T-helper 1 cell treated with Interleukin-12 subunit alpha and Interleukin-12 subunit beta and Interleukin-4 antibody, amounts not matched to agents 30 μg/mL and 1 μg/mL, for 36 hours (primary cell): ENCODE measurements around the gene MRPL38.

Source experiments
- H3K27ac Mint-ChIP-seq: one replicate; pipeline ENCODE4 v1.8.0; 2021; ENCODE audit warnings: mild to moderate bottlenecking, mixed read lengths
- H3K27me3 Mint-ChIP-seq: one replicate; pipeline ENCODE4 v1.8.0; 2021; ENCODE audit warnings: low read depth, mixed read lengths
- H3K36me3 Mint-ChIP-seq: one replicate; pipeline ENCODE4 v1.8.0; 2021; ENCODE audit warnings: low read depth, mixed read lengths
- H3K4me1 Mint-ChIP-seq: one replicate; pipeline ENCODE4 v1.8.0; 2021; ENCODE audit warnings: low read depth, mixed read lengths
- H3K4me3 Mint-ChIP-seq: one replicate; pipeline ENCODE4 v1.8.0; 2021; ENCODE audit warnings: mild to moderate bottlenecking, moderate library complexity, mixed read lengths
- H3K9me3 Mint-ChIP-seq: one replicate; pipeline ENCODE4 v1.8.0; 2021; ENCODE audit warnings: mixed read lengths

The MRPL38 gene

GRCh38 chr17:75925912-75926311 lies 21.2 kb upstream of the MRPL38 start:
- Mint-ChIP-seq H3K27ac (no peak overlapping the region), H3K9me3 (no peaks in the 10 kb centered on the region), H3K36me3 (peaks cover 1% of the 10 kb centered on the region), H3K4me1 (no peaks in the 10 kb centered on the region), H3K4me3 (no peak overlapping the region), H3K27me3 (no peaks in the 10 kb centered on the region)

GRCh38 chr17:75925103-75925502 lies 20.4 kb upstream of the MRPL38 start:
- no peak overlapping the region for H3K27ac Mint-ChIP-seq
- no peak overlapping the region for H3K4me3 Mint-ChIP-seq
- no peaks in the 10 kb centered on the region for H3K9me3 Mint-ChIP-seq
- H3K36me3 Mint-ChIP-seq = peaks cover 1% of the 10 kb centered on the region
- H3K27me3 Mint-ChIP-seq = no peaks in the 10 kb centered on the region
- H3K4me1 Mint-ChIP-seq = no peaks in the 10 kb centered on the region

- H3K27me3 Mint-ChIP-seq = no peaks in the 10 kb centered on the region
- no peak overlapping the region for H3K27ac Mint-ChIP-seq
- no peak overlapping the region for H3K4me3 Mint-ChIP-seq
- H3K36me3 Mint-ChIP-seq = peaks cover 4% of the 10 kb centered on the region
- H3K9me3 Mint-ChIP-seq = no peaks in the 10 kb centered on the region
- H3K4me1 Mint-ChIP-seq = no peaks in the 10 kb centered on the region
These were observed 18.5 kb upstream of the MRPL38 start for GRCh38 chr17:75922963-75923874.

GRCh38 chr17:75922173-75922961 lies 17.7 kb upstream of the MRPL38 start:
- no peak overlapping the region for H3K27ac Mint-ChIP-seq
- no peaks in the 10 kb centered on the region for H3K4me1 Mint-ChIP-seq
- H3K9me3 Mint-ChIP-seq = no peaks in the 10 kb centered on the region
- H3K27me3 Mint-ChIP-seq = no peaks in the 10 kb centered on the region
- peaks cover 3% of the 10 kb centered on the region for H3K36me3 Mint-ChIP-seq
- H3K4me3 Mint-ChIP-seq = no peak overlapping the region

GRCh38 chr17:75921596-75921995 lies 16.9 kb upstream of the MRPL38 start:
- no peaks in the 10 kb centered on the region for H3K9me3 Mint-ChIP-seq
- H3K4me1 Mint-ChIP-seq = peaks cover 2% of the 10 kb centered on the region

GRCh38 chr17:75920045-75920560 lies 15.4 kb upstream of the MRPL38 start:
- Mint-ChIP-seq H3K4me3 (no peak overlapping the region), H3K9me3 (no peaks in the 10 kb centered on the region), H3K27ac (no peak overlapping the region), H3K4me1 (peaks cover 2% of the 10 kb centered on the region), H3K36me3 (peaks cover 3% of the 10 kb centered on the region), H3K27me3 (no peaks in the 10 kb centered on the region)

More at GRCh38 chr17:75921596-75921995, 16.9 kb upstream of the MRPL38 start:
- Mint-ChIP-seq H3K27ac (no peak overlapping the region), H3K36me3 (peaks cover 3% of the 10 kb centered on the region), H3K27me3 (no peaks in the 10 kb centered on the region), H3K4me3 (no peak overlapping the region)

GRCh38 chr17:75919611-75920010 lies 14.9 kb upstream of the MRPL38 start:
- Mint-ChIP-seq H3K36me3 (peaks cover 3% of the 10 kb centered on the region), H3K4me3 (no peak overlapping the region), H3K27me3 (no peaks in the 10 kb centered on the region), H3K27ac (no peak overlapping the region), H3K4me1 (peaks cover 2% of the 10 kb centered on the region), H3K9me3 (no peaks in the 10 kb centered on the region)

GRCh38 chr17:75917917-75918445 lies 13.3 kb upstream of the MRPL38 start:
- peaks cover 3% of the 10 kb centered on the region for H3K36me3 Mint-ChIP-seq
- H3K4me3 Mint-ChIP-seq = no peak overlapping the region
- H3K27me3 Mint-ChIP-seq = no peaks in the 10 kb centered on the region
- H3K27ac Mint-ChIP-seq = no peak overlapping the region
- H3K9me3 Mint-ChIP-seq = no peaks in the 10 kb centered on the region
- peaks cover 2% of the 10 kb centered on the region for H3K4me1 Mint-ChIP-seq

- Mint-ChIP-seq H3K36me3 (peaks cover 3% of the 10 kb centered on the region), H3K27ac (peak overlapping the region; percentile 64), H3K4me3 (no peak overlapping the region)
These were observed 12.6 kb upstream of the MRPL38 start for GRCh38 chr17:75917141-75917916.

GRCh38 chr17:75915268-75915667 lies 10.6 kb upstream of the MRPL38 start:
- Mint-ChIP-seq H3K27ac (no peak overlapping the region), H3K36me3 (peaks cover 3% of the 10 kb centered on the region), H3K4me1 (peaks cover 2% of the 10 kb centered on the region), H3K4me3 (no peak overlapping the region), H3K9me3 (no peaks in the 10 kb centered on the region), H3K27me3 (no peaks in the 10 kb centered on the region)

More at GRCh38 chr17:75917141-75917916, 12.6 kb upstream of the MRPL38 start:
- H3K27me3 Mint-ChIP-seq = no peaks in the 10 kb centered on the region
- H3K4me1 Mint-ChIP-seq = peaks cover 2% of the 10 kb centered on the region
- H3K9me3 Mint-ChIP-seq = no peaks in the 10 kb centered on the region

- Mint-ChIP-seq H3K27ac (no peak overlapping the region), H3K4me1 (peaks cover 2% of the 10 kb centered on the region), H3K27me3 (no peaks in the 10 kb centered on the region), H3K36me3 (peaks cover 3% of the 10 kb centered on the region), H3K9me3 (no peaks in the 10 kb centered on the region), H3K4me3 (no peak overlapping the region)
These were observed 10.1 kb upstream of the MRPL38 start for GRCh38 chr17:75914643-75915267.

- peaks cover 2% of the 10 kb centered on the region for H3K4me1 Mint-ChIP-seq
- H3K4me3 Mint-ChIP-seq = no peak overlapping the region
- H3K9me3 Mint-ChIP-seq = no peaks in the 10 kb centered on the region
- H3K27me3 Mint-ChIP-seq = no peaks in the 10 kb centered on the region
- no peak overlapping the region for H3K27ac Mint-ChIP-seq
- no peaks in the 10 kb centered on the region for H3K36me3 Mint-ChIP-seq
These were observed 9.0 kb upstream of the MRPL38 start for GRCh38 chr17:75913537-75914210.

GRCh38 chr17:75910699-75911098 lies 6.0 kb upstream of the MRPL38 start:
- no peak overlapping the region for H3K27ac Mint-ChIP-seq
- H3K4me1 Mint-ChIP-seq = peaks cover 6% of the 10 kb centered on the region
- no peaks in the 10 kb centered on the region for H3K9me3 Mint-ChIP-seq
- no peak overlapping the region for H3K4me3 Mint-ChIP-seq
- no peaks in the 10 kb centered on the region for H3K36me3 Mint-ChIP-seq
- H3K27me3 Mint-ChIP-seq = no peaks in the 10 kb centered on the region
